ENCODE measurements around the gene ARHGEF38.

DNA sequence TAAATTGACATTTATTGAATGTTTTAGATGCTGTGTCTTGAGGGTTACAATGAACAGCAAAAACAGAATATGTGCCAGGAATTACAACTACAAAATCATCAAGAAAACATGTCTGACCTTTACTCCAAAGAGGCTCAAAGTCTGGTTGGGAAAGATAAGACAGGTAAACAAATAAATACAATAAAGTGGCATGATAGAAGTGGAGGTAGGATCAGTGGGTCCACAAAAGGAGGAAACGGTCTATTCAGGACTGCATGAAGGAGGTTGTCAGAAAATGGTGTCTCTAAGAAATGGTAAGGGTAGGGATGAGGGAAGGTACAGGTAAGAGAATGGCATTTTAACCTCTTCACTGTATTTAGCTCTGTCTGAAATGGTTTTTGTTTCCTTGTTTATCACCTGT, 3.8 kb downstream of the ARHGEF38 start:
- TF ChIP-seq, protein P1, sequence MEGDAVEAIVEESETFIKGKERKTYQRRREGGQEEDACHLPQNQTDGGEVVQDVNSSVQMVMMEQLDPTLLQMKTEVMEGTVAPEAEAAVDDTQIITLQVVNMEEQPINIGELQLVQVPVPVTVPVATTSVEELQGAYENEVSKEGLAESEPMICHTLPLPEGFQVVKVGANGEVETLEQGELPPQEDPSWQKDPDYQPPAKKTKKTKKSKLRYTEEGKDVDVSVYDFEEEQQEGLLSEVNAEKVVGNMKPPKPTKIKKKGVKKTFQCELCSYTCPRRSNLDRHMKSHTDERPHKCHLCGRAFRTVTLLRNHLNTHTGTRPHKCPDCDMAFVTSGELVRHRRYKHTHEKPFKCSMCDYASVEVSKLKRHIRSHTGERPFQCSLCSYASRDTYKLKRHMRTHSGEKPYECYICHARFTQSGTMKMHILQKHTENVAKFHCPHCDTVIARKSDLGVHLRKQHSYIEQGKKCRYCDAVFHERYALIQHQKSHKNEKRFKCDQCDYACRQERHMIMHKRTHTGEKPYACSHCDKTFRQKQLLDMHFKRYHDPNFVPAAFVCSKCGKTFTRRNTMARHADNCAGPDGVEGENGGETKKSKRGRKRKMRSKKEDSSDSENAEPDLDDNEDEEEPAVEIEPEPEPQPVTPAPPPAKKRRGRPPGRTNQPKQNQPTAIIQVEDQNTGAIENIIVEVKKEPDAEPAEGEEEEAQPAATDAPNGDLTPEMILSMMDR (conservative IDR thresholded peaks at IDR 0.05): no peak
- TF ChIP-seq ZFX (IDR thresholded peaks at IDR 0.05): no peak

Measured in C4-2B (cell line).